Upper lobe of right lung (tissue), 1 donor: ENCODE measurements around the gene CHN2. TPM values are rescaled to one million over a fixed set of nuclear protein-coding genes. Genes with fewer than 3 reads are reported as not detected.

Experiments
- ATAC-seq: fragments of 200-7000 bp; cut with Tn5 transposase; one replicate; pipeline ENCODE4 v1.9.1; 2020; ENCODE audit warnings: mild to moderate bottlenecking, moderate library complexity
- DNase-seq: peaks from one replicate; pipeline ENCODE4 v3.0.0-alpha.2; 2020
- H3K27ac ChIP-seq: fragments of 200-600 bp; one replicate; pipeline ENCODE4 v1.8.0; 2022
- H3K27me3 ChIP-seq: fragments of 200-600 bp; one replicate; pipeline ENCODE4 v1.8.0; 2022; ENCODE audit warnings: mild to moderate bottlenecking
- H3K36me3 ChIP-seq: fragments of 200-600 bp; one replicate; pipeline ENCODE4 v1.8.0; 2022
- H3K4me1 ChIP-seq: fragments of 200-600 bp; one replicate; pipeline ENCODE4 v1.8.0; 2022
- H3K4me3 ChIP-seq: fragments of 200-600 bp; one replicate; pipeline ENCODE4 v1.8.0; 2022; ENCODE audit warnings: mild to moderate bottlenecking
- H3K9me3 ChIP-seq: fragments of 200-600 bp; one replicate; pipeline ENCODE4 v1.8.0; 2022
- intact Hi-C: fragments of 100-400 bp; cut with DNase I; formaldehyde crosslinking; loops from one replicate; pipeline ENCODE4 v1.11.0; 2022
- total RNA-seq: library from RNA; stranded (reverse); fragmentation: NEBNext Ultra II Directional; extraction: Animal tissue kit (Norgen Biotek cat#: 25700); gene quantifications from one replicate; pipeline ENCODE4 v1.2.1, GENCODE V29; 2021
- TF ChIP-seq, protein P1 (sequence below): fragments of 200-600 bp; IDR thresholded peaks from one replicate; pipeline ENCODE4 v1.8.0; 2022; ENCODE audit warnings: antibody characterized with exemption
- donor health status: DM: no; HTN: yes; CAD: no; lungs with severe emphysema.

Gene CHN2
- total RNA-seq, 1 donor from 2014 or later = 14.4 TPM

DNA sequence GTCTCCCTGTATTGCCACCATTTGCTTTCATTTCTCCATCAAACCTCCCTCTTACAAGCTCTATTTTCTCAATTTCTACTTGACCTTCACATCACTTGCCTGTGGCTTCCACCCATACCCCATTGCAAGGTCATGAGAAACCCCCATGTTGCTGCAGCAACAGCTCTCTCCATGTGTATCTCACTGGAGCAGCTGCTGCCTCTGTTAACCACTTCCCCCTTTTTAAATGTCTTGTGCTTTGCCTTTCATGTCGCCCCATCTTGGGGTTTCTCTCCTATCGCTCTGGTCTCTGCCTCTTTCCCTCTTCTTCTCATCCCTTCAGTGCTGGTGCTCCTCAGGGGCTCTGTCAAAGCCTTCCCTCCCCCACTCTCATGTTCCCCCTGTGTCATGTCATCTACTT lies 148.8 kb downstream of the CHN2 start:
- Histone ChIP-seq H3K27me3 (no peaks in the 10 kb centered on the region), H3K36me3 (no peaks in the 10 kb centered on the region), H3K27ac (no peak overlapping the region), H3K4me1 (no peaks in the 10 kb centered on the region), H3K9me3 (no peaks in the 10 kb centered on the region), H3K4me3 (no peak overlapping the region)
- ATAC-seq = peak; percentile 49
- no peak for DNase-seq
- intact Hi-C loops = no loop called here
- TF ChIP-seq, protein P1, sequence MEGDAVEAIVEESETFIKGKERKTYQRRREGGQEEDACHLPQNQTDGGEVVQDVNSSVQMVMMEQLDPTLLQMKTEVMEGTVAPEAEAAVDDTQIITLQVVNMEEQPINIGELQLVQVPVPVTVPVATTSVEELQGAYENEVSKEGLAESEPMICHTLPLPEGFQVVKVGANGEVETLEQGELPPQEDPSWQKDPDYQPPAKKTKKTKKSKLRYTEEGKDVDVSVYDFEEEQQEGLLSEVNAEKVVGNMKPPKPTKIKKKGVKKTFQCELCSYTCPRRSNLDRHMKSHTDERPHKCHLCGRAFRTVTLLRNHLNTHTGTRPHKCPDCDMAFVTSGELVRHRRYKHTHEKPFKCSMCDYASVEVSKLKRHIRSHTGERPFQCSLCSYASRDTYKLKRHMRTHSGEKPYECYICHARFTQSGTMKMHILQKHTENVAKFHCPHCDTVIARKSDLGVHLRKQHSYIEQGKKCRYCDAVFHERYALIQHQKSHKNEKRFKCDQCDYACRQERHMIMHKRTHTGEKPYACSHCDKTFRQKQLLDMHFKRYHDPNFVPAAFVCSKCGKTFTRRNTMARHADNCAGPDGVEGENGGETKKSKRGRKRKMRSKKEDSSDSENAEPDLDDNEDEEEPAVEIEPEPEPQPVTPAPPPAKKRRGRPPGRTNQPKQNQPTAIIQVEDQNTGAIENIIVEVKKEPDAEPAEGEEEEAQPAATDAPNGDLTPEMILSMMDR = no peak

DNA sequence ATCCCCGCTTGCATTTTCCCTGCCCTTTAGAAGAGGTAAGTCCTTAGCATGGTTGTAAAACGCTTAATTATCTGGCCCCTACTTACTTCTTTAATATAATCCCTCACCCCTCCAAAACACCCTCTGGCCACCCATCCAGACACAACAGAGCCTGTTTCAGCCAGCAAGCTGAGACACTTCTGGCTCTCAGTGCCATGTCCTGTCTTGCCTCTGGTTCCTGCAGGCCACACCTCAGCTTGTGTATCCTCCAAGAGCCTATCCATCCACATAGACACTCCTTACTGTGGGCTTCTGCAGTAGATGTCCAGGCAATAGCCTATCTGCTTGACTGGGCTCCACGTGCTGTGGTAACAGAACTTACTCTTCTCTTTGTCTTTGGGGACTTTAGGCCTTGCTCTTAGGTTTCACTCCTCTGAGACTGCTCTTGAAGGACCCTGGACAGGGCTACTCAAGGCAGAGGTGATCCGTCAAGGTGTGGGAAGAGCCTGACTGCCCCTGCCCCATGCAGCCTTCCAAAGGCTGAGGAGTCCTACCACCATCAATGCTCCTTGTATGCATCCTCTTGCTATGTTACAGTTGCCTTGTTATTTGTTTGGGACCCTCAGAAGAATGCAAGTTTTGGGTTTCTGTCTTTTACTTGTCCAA lies 149.9 kb downstream of the CHN2 start:
- no peak overlapping the region for H3K4me3 ChIP-seq
- H3K27ac ChIP-seq = no peak overlapping the region
- no peak for ATAC-seq
- no peaks in the 10 kb centered on the region for H3K27me3 ChIP-seq
- H3K36me3 ChIP-seq = no peaks in the 10 kb centered on the region
- no peak for DNase-seq
- TF ChIP-seq, protein P1 = no peak
- no peaks in the 10 kb centered on the region for H3K9me3 ChIP-seq
- intact Hi-C loops = no loop called here
- no peaks in the 10 kb centered on the region for H3K4me1 ChIP-seq

DNA sequence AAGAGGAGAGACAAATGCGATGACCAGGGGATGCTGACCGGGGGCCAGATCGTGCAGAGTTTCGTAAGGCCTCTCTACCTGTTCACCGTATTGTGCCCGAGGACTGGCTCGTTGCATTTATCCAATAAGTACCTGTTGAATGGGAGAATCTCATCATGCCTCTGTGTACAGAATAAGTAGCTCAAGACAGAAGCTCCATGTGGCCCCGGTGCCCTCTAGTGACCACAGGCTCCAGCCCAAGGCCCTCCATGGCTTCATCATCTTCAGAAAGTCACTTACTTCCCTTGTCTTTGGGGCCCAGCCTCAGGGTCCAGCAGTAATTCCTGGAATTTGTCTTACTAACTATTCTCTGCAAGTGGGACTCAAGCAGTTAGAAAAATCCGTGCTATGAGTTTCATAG lies 151.0 kb downstream of the CHN2 start:
- H3K36me3 ChIP-seq = no peaks in the 10 kb centered on the region
- DNase-seq (peak; percentile 68), ATAC-seq (peak; percentile 79)
- H3K4me1 ChIP-seq = no peaks in the 10 kb centered on the region
- H3K4me3 ChIP-seq = no peak overlapping the region
- intact Hi-C loops = no loop called here
- no peaks in the 10 kb centered on the region for H3K9me3 ChIP-seq
- no peak overlapping the region for H3K27ac ChIP-seq
- TF ChIP-seq, protein P1 = peak; percentile 46
- no peaks in the 10 kb centered on the region for H3K27me3 ChIP-seq

DNA sequence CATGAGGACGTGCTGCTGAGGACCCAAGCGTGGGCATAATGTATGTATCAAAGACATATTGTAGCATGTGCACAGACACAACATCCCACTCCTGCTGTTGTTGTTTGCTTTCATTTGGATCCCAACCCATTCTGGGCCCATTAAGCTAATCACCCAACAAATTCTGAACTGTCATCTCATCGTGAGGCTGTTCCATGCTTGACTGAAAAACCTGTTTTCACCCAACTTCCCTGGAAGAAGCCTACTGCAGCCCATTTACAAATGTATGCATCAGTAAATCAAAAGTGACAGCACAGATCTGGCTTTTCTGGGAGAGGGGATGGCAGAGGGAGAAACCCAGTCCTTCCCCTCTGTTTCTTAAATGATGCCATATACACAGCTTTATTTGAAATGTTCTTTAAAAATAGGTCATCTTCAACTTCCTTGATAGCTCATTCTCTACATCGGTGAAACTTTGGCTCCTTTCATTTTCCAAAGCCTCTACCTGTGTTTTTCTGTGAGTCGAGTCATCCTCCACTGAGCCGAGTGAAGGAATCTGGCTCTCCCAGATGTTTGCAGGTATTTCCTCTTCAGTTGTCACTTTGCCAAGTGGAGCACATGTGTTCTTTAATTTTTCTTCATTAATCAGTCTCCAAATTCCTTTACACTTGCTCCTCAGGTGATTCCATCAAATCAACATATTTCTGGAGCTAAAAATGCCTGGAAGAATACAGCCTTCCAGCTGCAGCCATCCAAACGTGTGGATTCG lies 151.8 kb downstream of the CHN2 start:
- H3K4me1 ChIP-seq = no peaks in the 10 kb centered on the region
- no peaks in the 10 kb centered on the region for H3K27me3 ChIP-seq
- no peak overlapping the region for H3K4me3 ChIP-seq
- H3K36me3 ChIP-seq = no peaks in the 10 kb centered on the region
- ATAC-seq (no peak), DNase-seq (no peak)
- no peaks in the 10 kb centered on the region for H3K9me3 ChIP-seq
- intact Hi-C loops = no loop called here
- no peak overlapping the region for H3K27ac ChIP-seq
- TF ChIP-seq, protein P1 = no peak

DNA sequence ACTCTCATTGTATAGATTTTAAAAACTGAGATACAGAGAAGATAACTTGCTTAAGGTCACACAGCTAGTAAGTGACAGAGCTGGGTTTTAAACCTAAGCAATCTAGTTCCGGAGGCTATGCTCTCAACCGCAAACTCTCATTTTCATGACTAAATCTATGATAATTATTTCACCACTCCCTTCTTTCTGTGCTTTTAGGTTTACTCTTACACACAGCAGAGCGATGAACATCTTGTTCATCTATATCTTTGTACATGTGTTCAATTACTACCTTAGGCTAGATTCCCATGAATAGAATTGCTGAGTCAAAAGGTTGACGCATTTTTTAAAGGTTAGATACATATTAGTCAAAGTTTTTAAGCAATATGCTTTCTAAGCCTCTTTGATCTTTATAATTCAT lies 154.8 kb downstream of the CHN2 start:
- ATAC-seq = no peak
- Histone ChIP-seq H3K4me3 (no peak overlapping the region), H3K27me3 (no peaks in the 10 kb centered on the region), H3K27ac (no peak overlapping the region), H3K9me3 (no peaks in the 10 kb centered on the region), H3K36me3 (no peaks in the 10 kb centered on the region), H3K4me1 (no peaks in the 10 kb centered on the region)
- no peak for DNase-seq
- intact Hi-C loops = no loop called here
- TF ChIP-seq, protein P1 = no peak
